Natural killer cell (primary cell): ENCODE data around the gene RAB3IL1. TPM values are rescaled to one million over a fixed set of nuclear protein-coding genes. Genes with fewer than 3 reads are reported as not detected.

Source experiments
- ATAC-seq, 3 donors: fragments of 150-1000 bp in 2 of 3; fragments of 200-7000 bp in 1 of 3; cut with Tn5 transposase; 1 replicate in 1 of 3; 2 replicates in 2 of 3; pipeline ENCODE4 v1.10.0; 2021; ENCODE audit warnings: mild to moderate bottlenecking in 2 of 3, moderate library complexity in 2 of 3
- DNase-seq, 2 donors: peaks; one replicate each; pipeline versions ENCODE4 v3.0.0 to v3.0.0-alpha.2; 2013 to 2021; ENCODE audit warnings: mixed read lengths in 1 of 2
- H3K27ac ChIP-seq: one replicate; pipeline ENCODE4 v1.5.1; 2013; ENCODE audit warnings: mild to moderate bottlenecking, low read length
- H3K27me3 ChIP-seq: one replicate; pipeline ENCODE4 v1.6.1; 2013; ENCODE audit warnings: low read length; ENCODE audit not compliant: control insufficient read depth, insufficient read depth
- H3K36me3 ChIP-seq: one replicate; pipeline ENCODE4 v1.6.1; 2013; ENCODE audit warnings: low read length; ENCODE audit not compliant: control insufficient read depth, insufficient read depth
- H3K4me1 ChIP-seq: one replicate; pipeline ENCODE4 v1.6.1; 2013; ENCODE audit warnings: low read length; ENCODE audit not compliant: control insufficient read depth, insufficient read depth
- H3K4me3 ChIP-seq: one replicate; pipeline ENCODE4 v1.5.1; 2013; ENCODE audit warnings: low read length
- H3K9me3 ChIP-seq: one replicate; pipeline ENCODE4 v1.6.1; 2013; ENCODE audit warnings: low read length; ENCODE audit not compliant: control insufficient read depth, insufficient read depth
- H3K27ac Mint-ChIP-seq, 2 donors: one replicate each; pipeline ENCODE4 v1.8.0; 2022; ENCODE audit warnings: mild to moderate bottlenecking in 2 of 2, mixed read lengths in 2 of 2, moderate library complexity in 1 of 2
- H3K27me3 Mint-ChIP-seq, 2 donors: one replicate each; pipeline ENCODE4 v1.8.0; 2022; ENCODE audit warnings: low read depth in 2 of 2, mixed read lengths in 2 of 2
- H3K36me3 Mint-ChIP-seq: one replicate; pipeline ENCODE4 v1.8.0; 2022; ENCODE audit warnings: mixed read lengths
- H3K4me1 Mint-ChIP-seq, 2 donors: one replicate each; pipeline ENCODE4 v1.8.0; 2022; ENCODE audit warnings: mixed read lengths in 2 of 2
- H3K4me3 Mint-ChIP-seq: one replicate; pipeline ENCODE4 v1.8.0; 2022; ENCODE audit warnings: mild to moderate bottlenecking, moderate library complexity, mixed read lengths
- H3K9me3 Mint-ChIP-seq, 2 donors: one replicate each; pipeline ENCODE4 v1.8.0; 2022; ENCODE audit warnings: mixed read lengths in 2 of 2
- WGBS: methylation state at CpG from one replicate; pipeline ENCODE4 v1.1.7; 2013; ENCODE audit warnings: missing lambda C conversion rate; ENCODE audit not compliant: insufficient coverage; 5-methylcytosine and 5-hydroxymethylcytosine counted together
- intact Hi-C: fragments of 100-400 bp; cut with micrococcal nuclease; formaldehyde crosslinking; loops from one replicate; pipeline ENCODE4 v1.14.2; 2022
- total RNA-seq, 4 donors: library from RNA; stranded (reverse); fragments of 120-200 nt in 1 of 4; gene quantifications; one replicate each; pipeline versions ENCODE4 v1.2.3 to v1.2.4, GENCODE V29; 2013 to 2022
- TF ChIP-seq, protein P1 (sequence below): fragments of 200-600 bp; IDR thresholded peaks from one replicate; pipeline ENCODE4 v1.8.0; 2022; ENCODE audit warnings: antibody characterized with exemption

The RAB3IL1 gene
- total RNA-seq, 3 donors from 2014 or later (not counting 1 experiment from before 2014, with no cell fraction given): not detected

DNA sequence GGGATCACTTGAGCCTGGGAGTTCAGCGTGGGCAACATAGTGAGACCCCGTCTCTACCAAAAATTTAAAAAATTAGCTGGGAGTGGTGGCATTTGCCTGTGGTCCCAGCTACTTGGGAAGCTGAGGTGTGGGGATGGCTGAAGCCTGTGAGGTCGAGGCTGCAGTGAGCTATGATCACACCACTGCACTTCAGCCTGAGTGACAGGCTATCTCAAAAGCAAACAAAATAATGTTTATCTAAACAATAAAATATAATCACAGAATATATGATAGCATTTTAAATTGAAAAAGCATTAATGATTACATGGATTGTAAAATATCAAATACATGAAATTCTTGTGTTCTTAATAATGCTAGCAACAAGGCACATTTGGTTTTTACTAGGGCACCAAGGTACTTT, 35.5 kb upstream of the RAB3IL1 start:
- Histone ChIP-seq H3K9me3 (no peaks in the 10 kb centered on the region), H3K27me3 (peaks cover 16% of the 10 kb centered on the region), H3K4me1 (peaks cover 15% of the 10 kb centered on the region), H3K4me3 (no peak overlapping the region), H3K27ac (no peak overlapping the region), H3K36me3 (no peaks in the 10 kb centered on the region)
- 83% methylated on average over 3 of the region's 3 CpGs for WGBS
- no peaks in the 10 kb centered on the region for H3K36me3 Mint-ChIP-seq
- H3K9me3 Mint-ChIP-seq: no peaks in the 10 kb centered on the region
- no peak overlapping the region for H3K27ac Mint-ChIP-seq
- peaks cover 0 to 10% of the 10 kb centered on the region in 2 donors for H3K4me1 Mint-ChIP-seq
- ATAC-seq (no peak), DNase-seq (no peak)
- peaks cover 0 to 7% of the 10 kb centered on the region in 2 donors for H3K27me3 Mint-ChIP-seq
- TF ChIP-seq, protein P1, sequence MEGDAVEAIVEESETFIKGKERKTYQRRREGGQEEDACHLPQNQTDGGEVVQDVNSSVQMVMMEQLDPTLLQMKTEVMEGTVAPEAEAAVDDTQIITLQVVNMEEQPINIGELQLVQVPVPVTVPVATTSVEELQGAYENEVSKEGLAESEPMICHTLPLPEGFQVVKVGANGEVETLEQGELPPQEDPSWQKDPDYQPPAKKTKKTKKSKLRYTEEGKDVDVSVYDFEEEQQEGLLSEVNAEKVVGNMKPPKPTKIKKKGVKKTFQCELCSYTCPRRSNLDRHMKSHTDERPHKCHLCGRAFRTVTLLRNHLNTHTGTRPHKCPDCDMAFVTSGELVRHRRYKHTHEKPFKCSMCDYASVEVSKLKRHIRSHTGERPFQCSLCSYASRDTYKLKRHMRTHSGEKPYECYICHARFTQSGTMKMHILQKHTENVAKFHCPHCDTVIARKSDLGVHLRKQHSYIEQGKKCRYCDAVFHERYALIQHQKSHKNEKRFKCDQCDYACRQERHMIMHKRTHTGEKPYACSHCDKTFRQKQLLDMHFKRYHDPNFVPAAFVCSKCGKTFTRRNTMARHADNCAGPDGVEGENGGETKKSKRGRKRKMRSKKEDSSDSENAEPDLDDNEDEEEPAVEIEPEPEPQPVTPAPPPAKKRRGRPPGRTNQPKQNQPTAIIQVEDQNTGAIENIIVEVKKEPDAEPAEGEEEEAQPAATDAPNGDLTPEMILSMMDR: no peak
- intact Hi-C loops: no loop called here
- no peak overlapping the region for H3K4me3 Mint-ChIP-seq

DNA sequence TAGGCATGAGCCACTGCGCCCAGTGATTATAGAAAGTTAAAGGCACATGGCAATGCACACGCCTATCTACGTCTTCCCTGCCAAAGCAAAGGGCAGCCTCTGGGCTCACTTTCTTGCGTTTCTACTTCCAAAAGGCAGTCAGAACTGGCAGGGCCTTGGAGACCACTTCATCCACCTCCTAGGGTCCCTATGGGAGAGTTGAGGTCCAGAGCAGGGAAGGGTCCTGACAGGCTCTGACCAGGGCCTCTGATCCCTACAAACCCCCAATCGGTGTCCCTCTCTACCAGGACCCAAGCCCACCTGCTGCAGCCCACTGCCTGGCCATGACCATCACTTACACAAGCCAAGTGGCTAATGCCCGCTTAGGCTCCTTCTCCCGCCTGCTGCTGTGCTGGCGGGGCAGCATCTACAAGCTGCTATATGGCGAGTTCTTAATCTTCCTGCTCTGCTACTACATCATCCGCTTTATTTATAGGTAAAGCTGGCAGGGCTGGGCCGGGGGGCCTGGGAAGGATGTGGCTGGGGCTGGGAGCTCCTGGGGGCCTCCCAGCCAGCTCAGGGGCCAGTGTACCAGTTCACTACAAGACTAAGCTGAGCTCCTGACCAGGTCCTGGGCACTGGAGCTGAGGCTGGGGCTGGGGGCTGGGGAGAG, 34.2 kb upstream of the RAB3IL1 start:
- Histone ChIP-seq H3K27ac (no peak overlapping the region), H3K9me3 (no peaks in the 10 kb centered on the region), H3K27me3 (peaks cover 16% of the 10 kb centered on the region), H3K36me3 (no peaks in the 10 kb centered on the region), H3K4me3 (no peak overlapping the region), H3K4me1 (peaks cover 17% of the 10 kb centered on the region)
- Mint-ChIP-seq H3K9me3 (no peaks in the 10 kb centered on the region), H3K27ac (no peak overlapping the region), H3K4me3 (no peak overlapping the region), H3K36me3 (no peaks in the 10 kb centered on the region), H3K27me3 (peaks cover 0 to 7% of the 10 kb centered on the region in 2 donors), H3K4me1 (peaks cover 0 to 10% of the 10 kb centered on the region in 2 donors)
- DNase-seq (no peak), ATAC-seq (no peak)
- WGBS: 90% methylated on average over 11 of the region's 11 CpGs
- TF ChIP-seq, protein P1: no peak
- intact Hi-C loops: no loop called here

DNA sequence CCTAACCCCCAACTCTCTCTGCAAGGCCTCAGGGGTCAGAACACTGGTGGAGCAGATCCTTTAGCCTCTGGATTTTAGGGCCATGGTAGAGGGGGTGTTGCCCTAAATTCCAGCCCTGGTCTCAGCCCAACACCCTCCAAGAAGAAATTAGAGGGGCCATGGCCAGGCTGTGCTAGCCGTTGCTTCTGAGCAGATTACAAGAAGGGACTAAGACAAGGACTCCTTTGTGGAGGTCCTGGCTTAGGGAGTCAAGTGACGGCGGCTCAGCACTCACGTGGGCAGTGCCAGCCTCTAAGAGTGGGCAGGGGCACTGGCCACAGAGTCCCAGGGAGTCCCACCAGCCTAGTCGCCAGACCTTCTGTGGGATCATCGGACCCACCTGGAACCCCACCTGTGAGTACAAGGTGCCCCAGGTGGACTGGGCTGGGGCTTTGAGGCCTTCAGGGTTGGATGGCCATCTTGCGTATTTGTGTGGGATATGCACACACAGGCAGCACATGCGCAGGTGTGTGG, 32.7 kb upstream of the RAB3IL1 start, which contains the start of gene BEST1:
Gene BEST1 (plus strand): TSS at position 317 of the 513 bp plus-strand sequence. CDS start 1,456 bp downstream, outside the sequence.
- no peak within 1 kb of the TSS for H3K4me3 Mint-ChIP-seq

More for the DNA sequence above, 32.7 kb upstream of the RAB3IL1 start, which contains the start of gene BEST1:
- TF ChIP-seq, protein P1: no peak
- intact Hi-C loops: no loop called here
- H3K27me3 ChIP-seq: peaks cover 6% of the 10 kb centered on the region
- peaks cover 8% of the 10 kb centered on the region for H3K4me1 ChIP-seq
- H3K4me3 ChIP-seq: no peak within 1 kb of the TSS
- Mint-ChIP-seq H3K36me3 (no peaks in the 10 kb centered on the region), H3K4me1 (peaks cover 0 to 1% of the 10 kb centered on the region in 2 donors), H3K27me3 (peaks cover 0 to 6% of the 10 kb centered on the region in 2 donors), H3K9me3 (no peaks in the 10 kb centered on the region), H3K27ac (no peak within 1 kb of the TSS)
- H3K27ac ChIP-seq: no peak within 1 kb of the TSS
- no peaks in the 10 kb centered on the region for H3K9me3 ChIP-seq
- DNase-seq (no peak), ATAC-seq (no peak)
- 89% methylated on average over 8 of the region's 8 CpGs for WGBS
- H3K36me3 ChIP-seq: no peaks in the 10 kb centered on the region
